Activated T-helper 1 cell treated with anti-CD3 and anti-CD28 coated beads, Interleukin-12 subunit alpha, Interleukin-12 subunit beta, Interleukin-2, Interleukin-4 antibody, amounts not matched to agents 30 ng/mL and 10 ng/mL and 1 ng/mL, durations not matched to agents 14 hours and 24 hours and 36 hours (primary cell): Measurements from ENCODE around the gene CSMD2. TPM values are rescaled to one million over a fixed set of nuclear protein-coding genes. Genes with fewer than 3 reads are reported as not detected.

ENCODE experiments used
- DNase-seq: peaks from one replicate; pipeline ENCODE4 v3.0.0; 2021; ENCODE audit warnings: low spot score
- H3K27ac Mint-ChIP-seq: one replicate; pipeline ENCODE4 v1.8.0; 2021; ENCODE audit warnings: mild to moderate bottlenecking, mixed read lengths
- H3K27me3 Mint-ChIP-seq: one replicate; pipeline ENCODE4 v1.8.0; 2022; ENCODE audit warnings: mild to moderate bottlenecking, moderate library complexity, mixed read lengths; ENCODE audit not compliant: insufficient read depth
- H3K36me3 Mint-ChIP-seq: one replicate; pipeline ENCODE4 v1.8.0; 2021; ENCODE audit warnings: low read depth, mixed read lengths
- H3K4me1 Mint-ChIP-seq: one replicate; pipeline ENCODE4 v1.8.0; 2021; ENCODE audit warnings: low read depth, mixed read lengths
- H3K4me3 Mint-ChIP-seq: one replicate; pipeline ENCODE4 v1.8.0; 2021; ENCODE audit warnings: mild to moderate bottlenecking, moderate library complexity, mixed read lengths
- H3K9me3 Mint-ChIP-seq: one replicate; pipeline ENCODE4 v1.8.0; 2021; ENCODE audit warnings: mixed read lengths
- intact Hi-C: fragments of 100-400 bp; cut with micrococcal nuclease; formaldehyde crosslinking; loops from one replicate; pipeline ENCODE4 v1.15.1; 2024
- total RNA-seq: library from RNA; stranded (reverse); gene quantifications from 2 replicates; pipeline ENCODE4 v1.2.3, GENCODE V29; 2022

The CSMD2 gene
- total RNA-seq, 1 donor from 2014 or later = not detected

GRCh38 chr1:33712186-33712585 is 452.8 kb downstream of the CSMD2 start:
- H3K4me3 Mint-ChIP-seq = no peak overlapping the region
- no peaks in the 10 kb centered on the region for H3K4me1 Mint-ChIP-seq
- no peaks in the 10 kb centered on the region for H3K27me3 Mint-ChIP-seq
- no peak for DNase-seq
- H3K36me3 Mint-ChIP-seq = no peaks in the 10 kb centered on the region
- no peaks in the 10 kb centered on the region for H3K9me3 Mint-ChIP-seq
- intact Hi-C loops = no loop called here
- H3K27ac Mint-ChIP-seq = no peak overlapping the region

- no peaks in the 10 kb centered on the region for H3K9me3 Mint-ChIP-seq
- no peaks in the 10 kb centered on the region for H3K27me3 Mint-ChIP-seq
- intact Hi-C loops = no loop called here
- H3K36me3 Mint-ChIP-seq = no peaks in the 10 kb centered on the region
- H3K4me3 Mint-ChIP-seq = no peak overlapping the region
- no peak for DNase-seq
- H3K4me1 Mint-ChIP-seq = no peaks in the 10 kb centered on the region
- H3K27ac Mint-ChIP-seq = no peak overlapping the region
Observed at GRCh38 chr1:33711511-33711910, 453.5 kb downstream of the CSMD2 start.

GRCh38 chr1:33710967-33711366 is 454.1 kb downstream of the CSMD2 start:
- intact Hi-C loops = no loop called here
- no peak for DNase-seq
- Mint-ChIP-seq H3K27me3 (no peaks in the 10 kb centered on the region), H3K4me1 (no peaks in the 10 kb centered on the region), H3K9me3 (no peaks in the 10 kb centered on the region), H3K27ac (no peak overlapping the region), H3K36me3 (no peaks in the 10 kb centered on the region), H3K4me3 (no peak overlapping the region)

GRCh38 chr1:33709783-33710718 is 455.0 kb downstream of the CSMD2 start:
- no peak overlapping the region for H3K4me3 Mint-ChIP-seq
- DNase-seq = no peak
- intact Hi-C loops = no loop called here
- no peak overlapping the region for H3K27ac Mint-ChIP-seq
- H3K36me3 Mint-ChIP-seq = no peaks in the 10 kb centered on the region
- H3K27me3 Mint-ChIP-seq = no peaks in the 10 kb centered on the region
- H3K4me1 Mint-ChIP-seq = no peaks in the 10 kb centered on the region
- no peaks in the 10 kb centered on the region for H3K9me3 Mint-ChIP-seq

- Mint-ChIP-seq H3K27ac (no peak overlapping the region), H3K4me3 (no peak overlapping the region), H3K27me3 (no peaks in the 10 kb centered on the region), H3K4me1 (no peaks in the 10 kb centered on the region), H3K9me3 (no peaks in the 10 kb centered on the region), H3K36me3 (no peaks in the 10 kb centered on the region)
- no peak for DNase-seq
- intact Hi-C loops = no loop called here
Observed at GRCh38 chr1:33709174-33709782, 455.8 kb downstream of the CSMD2 start.

- intact Hi-C loops = no loop called here
- no peak for DNase-seq
- Mint-ChIP-seq H3K36me3 (no peaks in the 10 kb centered on the region), H3K4me1 (no peaks in the 10 kb centered on the region), H3K27ac (no peak overlapping the region), H3K4me3 (no peak overlapping the region), H3K27me3 (peaks cover 4% of the 10 kb centered on the region), H3K9me3 (no peaks in the 10 kb centered on the region)
Observed at GRCh38 chr1:33706634-33707255, 458.3 kb downstream of the CSMD2 start.

- Mint-ChIP-seq H3K27ac (no peak overlapping the region), H3K27me3 (peaks cover 4% of the 10 kb centered on the region), H3K4me3 (no peak overlapping the region), H3K4me1 (no peaks in the 10 kb centered on the region), H3K36me3 (no peaks in the 10 kb centered on the region), H3K9me3 (no peaks in the 10 kb centered on the region)
- no peak for DNase-seq
- intact Hi-C loops = no loop called here
Observed at GRCh38 chr1:33703464-33703863, 461.6 kb downstream of the CSMD2 start.

GRCh38 chr1:33698361-33699035 is 466.5 kb downstream of the CSMD2 start:
- Mint-ChIP-seq H3K4me3 (no peak overlapping the region), H3K4me1 (no peaks in the 10 kb centered on the region), H3K9me3 (no peaks in the 10 kb centered on the region), H3K36me3 (no peaks in the 10 kb centered on the region), H3K27ac (no peak overlapping the region), H3K27me3 (peaks cover 4% of the 10 kb centered on the region)
- intact Hi-C loops = no loop called here
- DNase-seq = no peak

- Mint-ChIP-seq H3K36me3 (no peaks in the 10 kb centered on the region), H3K4me3 (no peak overlapping the region), H3K27me3 (no peaks in the 10 kb centered on the region), H3K9me3 (no peaks in the 10 kb centered on the region), H3K27ac (no peak overlapping the region), H3K4me1 (no peaks in the 10 kb centered on the region)
- DNase-seq = no peak
- intact Hi-C loops = no loop called here
Observed at GRCh38 chr1:33697816-33698215, 467.2 kb downstream of the CSMD2 start.

GRCh38 chr1:33696962-33697361 is 468.1 kb downstream of the CSMD2 start:
- H3K9me3 Mint-ChIP-seq = no peaks in the 10 kb centered on the region
- no peaks in the 10 kb centered on the region for H3K27me3 Mint-ChIP-seq
- no peaks in the 10 kb centered on the region for H3K36me3 Mint-ChIP-seq
- no peak overlapping the region for H3K4me3 Mint-ChIP-seq
- H3K4me1 Mint-ChIP-seq = no peaks in the 10 kb centered on the region
- H3K27ac Mint-ChIP-seq = no peak overlapping the region
- DNase-seq = no peak
- intact Hi-C loops = no loop called here

- no peak for DNase-seq
- no peak overlapping the region for H3K4me3 Mint-ChIP-seq
- intact Hi-C loops = no loop called here
- H3K27ac Mint-ChIP-seq = no peak overlapping the region
- H3K27me3 Mint-ChIP-seq = no peaks in the 10 kb centered on the region
- no peaks in the 10 kb centered on the region for H3K9me3 Mint-ChIP-seq
- H3K36me3 Mint-ChIP-seq = no peaks in the 10 kb centered on the region
- no peaks in the 10 kb centered on the region for H3K4me1 Mint-ChIP-seq
Observed at GRCh38 chr1:33696311-33696710, 468.7 kb downstream of the CSMD2 start.

- no peaks in the 10 kb centered on the region for H3K4me1 Mint-ChIP-seq
- intact Hi-C loops = no loop called here
- H3K9me3 Mint-ChIP-seq = no peaks in the 10 kb centered on the region
- no peak for DNase-seq
- H3K27ac Mint-ChIP-seq = no peak overlapping the region
- no peak overlapping the region for H3K4me3 Mint-ChIP-seq
- no peaks in the 10 kb centered on the region for H3K36me3 Mint-ChIP-seq
- no peaks in the 10 kb centered on the region for H3K27me3 Mint-ChIP-seq
Observed at GRCh38 chr1:33692206-33693188, 472.5 kb downstream of the CSMD2 start.
